PFSK-1 (cell line): Measurements from ENCODE around the gene SNX5.

Experiments
- FOXP2 ChIP-seq: optimal IDR thresholded peaks from 2 replicates; pipeline ENCODE3; 2011; ENCODE audit warnings: borderline replicate concordance, control low read depth, inconsistent platforms; ENCODE audit not compliant: insufficient read depth; ENCODE audit errors: extremely low read length, extremely low read depth
- POLR2AphosphoS5 ChIP-seq: IDR thresholded peaks from 2 replicates; pipeline ENCODE4 v1.6.1; 2012; ENCODE audit warnings: low read depth, mild to moderate bottlenecking, control low read depth, low read length, moderate library complexity
- SIN3A ChIP-seq: IDR thresholded peaks from 2 replicates; pipeline ENCODE4 v1.6.1; 2012; ENCODE audit warnings: mild to moderate bottlenecking, low read length, moderate library complexity, borderline replicate concordance; ENCODE audit not compliant: insufficient read depth
- TAF1 ChIP-seq: IDR thresholded peaks from 2 replicates; pipeline ENCODE4 v1.6.1; 2012; ENCODE audit warnings: low read length, control low read depth, borderline replicate concordance; ENCODE audit not compliant: insufficient read depth
- TF ChIP-seq, protein P1 (sequence below), 2 experiments: IDR thresholded peaks; 2 replicates each; pipeline versions ENCODE4 v1.6.1 to v1.8.0; 2011 to 2012; ENCODE audit warnings: low read depth in 2 of 2, low read length in 2 of 2, control low read depth in 1 of 2, inconsistent platforms in 1 of 2, mild to moderate bottlenecking in 1 of 2, moderate library complexity in 1 of 2; ENCODE audit not compliant: insufficient read depth in 1 of 2

The SNX5 gene

DNA sequence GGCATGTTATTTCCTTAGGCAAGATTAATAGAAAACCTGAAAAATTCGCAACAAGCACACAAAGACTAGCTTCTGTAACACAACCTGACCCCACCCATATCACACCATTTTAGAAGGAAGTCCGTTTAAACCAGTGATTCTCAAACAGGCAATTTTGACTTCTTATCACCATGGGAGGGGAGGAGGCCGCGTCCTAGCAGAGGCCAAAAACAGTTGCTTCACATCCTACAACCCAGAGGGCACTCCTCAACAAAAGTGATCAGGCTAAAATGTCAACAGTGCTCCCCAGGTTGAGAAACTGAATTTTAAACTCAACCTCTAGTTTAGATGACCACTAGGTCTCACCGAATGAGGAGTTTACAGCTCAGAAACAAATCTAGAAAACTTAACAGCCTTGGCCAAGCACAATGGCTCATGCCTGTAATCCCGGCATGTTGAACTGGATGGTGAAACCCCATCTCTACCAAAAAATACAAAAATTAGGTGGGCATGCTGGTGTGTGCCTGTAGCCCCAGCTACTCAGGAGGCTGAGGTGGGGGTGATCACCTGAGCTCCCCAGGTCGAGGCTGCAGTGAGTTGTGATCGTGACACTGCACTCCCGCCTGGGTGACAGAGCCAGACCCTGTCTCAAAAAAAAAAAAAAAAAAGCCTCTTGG is 3.4 kb downstream of the SNX5 start:
- TF ChIP-seq POLR2AphosphoS5, result no peak
- TF ChIP-seq, protein P1, sequence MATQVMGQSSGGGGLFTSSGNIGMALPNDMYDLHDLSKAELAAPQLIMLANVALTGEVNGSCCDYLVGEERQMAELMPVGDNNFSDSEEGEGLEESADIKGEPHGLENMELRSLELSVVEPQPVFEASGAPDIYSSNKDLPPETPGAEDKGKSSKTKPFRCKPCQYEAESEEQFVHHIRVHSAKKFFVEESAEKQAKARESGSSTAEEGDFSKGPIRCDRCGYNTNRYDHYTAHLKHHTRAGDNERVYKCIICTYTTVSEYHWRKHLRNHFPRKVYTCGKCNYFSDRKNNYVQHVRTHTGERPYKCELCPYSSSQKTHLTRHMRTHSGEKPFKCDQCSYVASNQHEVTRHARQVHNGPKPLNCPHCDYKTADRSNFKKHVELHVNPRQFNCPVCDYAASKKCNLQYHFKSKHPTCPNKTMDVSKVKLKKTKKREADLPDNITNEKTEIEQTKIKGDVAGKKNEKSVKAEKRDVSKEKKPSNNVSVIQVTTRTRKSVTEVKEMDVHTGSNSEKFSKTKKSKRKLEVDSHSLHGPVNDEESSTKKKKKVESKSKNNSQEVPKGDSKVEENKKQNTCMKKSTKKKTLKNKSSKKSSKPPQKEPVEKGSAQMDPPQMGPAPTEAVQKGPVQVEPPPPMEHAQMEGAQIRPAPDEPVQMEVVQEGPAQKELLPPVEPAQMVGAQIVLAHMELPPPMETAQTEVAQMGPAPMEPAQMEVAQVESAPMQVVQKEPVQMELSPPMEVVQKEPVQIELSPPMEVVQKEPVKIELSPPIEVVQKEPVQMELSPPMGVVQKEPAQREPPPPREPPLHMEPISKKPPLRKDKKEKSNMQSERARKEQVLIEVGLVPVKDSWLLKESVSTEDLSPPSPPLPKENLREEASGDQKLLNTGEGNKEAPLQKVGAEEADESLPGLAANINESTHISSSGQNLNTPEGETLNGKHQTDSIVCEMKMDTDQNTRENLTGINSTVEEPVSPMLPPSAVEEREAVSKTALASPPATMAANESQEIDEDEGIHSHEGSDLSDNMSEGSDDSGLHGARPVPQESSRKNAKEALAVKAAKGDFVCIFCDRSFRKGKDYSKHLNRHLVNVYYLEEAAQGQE (IDR thresholded peaks at IDR 0.05; ENCODE audit: insufficient read depth in 1 of 2, low read depth in 2 of 2, low read length in 2 of 2), result no peak
- TF ChIP-seq TAF1, result no peak
- no peak for TF ChIP-seq FOXP2
- TF ChIP-seq SIN3A, result no peak

DNA sequence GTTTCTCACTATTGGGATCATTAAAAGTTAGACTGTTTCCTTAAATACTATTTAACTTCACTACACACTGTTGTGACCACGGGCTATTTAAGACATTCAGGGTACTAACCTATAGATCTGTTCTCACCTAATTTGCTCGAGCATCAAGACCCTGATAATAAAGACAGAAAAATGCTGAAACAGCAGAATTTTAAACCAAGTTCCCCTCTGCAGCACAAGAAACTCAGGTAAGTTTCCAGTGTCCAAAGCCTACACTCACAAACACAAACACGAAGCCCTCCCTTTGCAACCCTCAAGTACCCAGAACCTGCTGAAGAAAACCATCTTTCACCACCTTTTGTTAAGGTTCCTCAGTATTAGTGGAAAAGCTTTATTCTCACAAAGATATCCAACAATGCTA is 4.0 kb downstream of the SNX5 start:
- TF ChIP-seq SIN3A, result no peak
- TF ChIP-seq, protein P1 (IDR thresholded peaks at IDR 0.05; ENCODE audit: insufficient read depth in 1 of 2, low read depth in 2 of 2, low read length in 2 of 2), result no peak
- TF ChIP-seq FOXP2, result no peak
- TF ChIP-seq TAF1, result no peak

DNA sequence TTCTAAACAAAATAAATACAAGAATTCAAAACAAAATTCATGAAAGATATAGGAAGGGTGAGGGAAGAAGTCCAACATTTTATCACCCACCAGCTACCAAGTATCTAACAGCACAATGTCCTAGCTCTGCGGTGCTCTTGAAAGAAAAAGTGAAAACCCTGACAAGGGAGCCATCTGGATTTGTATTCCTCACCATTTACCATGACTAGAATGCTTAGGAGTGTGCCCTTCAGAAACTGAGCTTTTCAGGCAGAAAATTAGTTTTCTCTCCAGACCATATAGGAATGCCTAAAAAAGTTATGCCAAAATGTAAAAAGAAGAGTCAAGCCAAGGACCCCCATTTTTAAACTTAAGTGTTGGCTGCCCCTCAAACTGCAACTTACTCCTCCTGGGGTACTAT is 4.5 kb downstream of the SNX5 start:
- TF ChIP-seq POLR2AphosphoS5 (peak; percentile 24; the same call in 1 of the 2 replicates), FOXP2 (no peak), SIN3A (no peak)

DNA sequence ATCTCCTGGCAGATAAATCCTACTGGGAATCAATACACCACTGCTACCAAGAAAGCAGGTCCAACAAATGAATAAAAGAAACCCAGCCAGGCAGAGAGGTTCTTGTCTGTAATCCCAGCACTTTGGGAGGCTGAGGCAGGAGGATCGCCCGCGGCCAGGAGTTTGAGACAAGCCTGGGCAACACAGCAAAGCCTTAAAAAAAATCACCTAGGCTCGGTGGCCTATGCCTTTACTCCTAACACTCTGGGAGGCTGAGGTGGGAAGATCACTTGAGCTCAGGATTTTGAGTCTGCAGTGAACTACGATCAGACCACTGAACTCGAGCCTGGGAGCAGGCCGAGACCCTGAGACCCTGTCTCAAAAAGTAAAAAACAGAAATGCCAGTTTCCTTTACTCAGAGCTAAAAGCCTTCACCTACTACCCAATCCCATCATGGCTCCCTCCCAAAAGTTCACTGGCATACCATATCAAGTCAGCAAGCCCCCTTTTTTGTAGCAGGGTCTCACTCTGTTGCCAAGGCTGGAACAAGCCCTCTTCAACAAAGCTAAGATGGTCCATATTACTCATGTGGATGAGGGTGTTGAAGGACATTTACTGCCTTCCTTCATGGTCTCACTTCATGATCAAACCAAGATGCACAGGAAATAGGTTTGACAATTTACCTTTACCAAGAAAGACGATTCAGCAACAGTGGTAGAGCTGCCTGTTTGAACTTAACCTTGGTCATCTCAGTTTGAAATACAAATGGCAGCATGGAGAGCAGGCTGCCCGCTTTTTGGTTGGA is 5.3 kb downstream of the SNX5 start:
- TF ChIP-seq, protein P1 (IDR thresholded peaks at IDR 0.05; ENCODE audit: insufficient read depth in 1 of 2, low read depth in 2 of 2, low read length in 2 of 2), result no peak
- TF ChIP-seq TAF1, result no peak
- TF ChIP-seq FOXP2, result no peak
- no peak for TF ChIP-seq POLR2AphosphoS5
- no peak for TF ChIP-seq SIN3A

DNA sequence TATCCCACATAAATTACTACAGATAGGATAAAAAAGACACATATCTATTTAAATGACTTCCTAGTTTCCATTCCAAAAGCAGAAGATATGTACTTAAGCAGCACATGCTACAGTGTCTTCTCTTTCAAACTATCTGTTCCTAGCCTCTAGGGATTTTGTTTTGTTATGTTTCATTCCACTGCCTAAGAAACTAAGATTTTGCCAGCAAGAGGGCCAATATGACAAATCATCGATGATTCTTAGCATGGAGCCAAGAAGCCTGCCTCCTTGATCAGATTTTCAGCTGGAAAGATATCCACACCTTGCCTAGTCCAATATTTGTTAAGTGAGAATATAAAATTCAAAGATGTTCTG is 7.0 kb downstream of the SNX5 start:
- TF ChIP-seq FOXP2, result no peak
- TF ChIP-seq SIN3A, result no peak
- TF ChIP-seq POLR2AphosphoS5, result no peak
- no peak for TF ChIP-seq TAF1
- TF ChIP-seq, protein P1 (IDR thresholded peaks at IDR 0.05; ENCODE audit: insufficient read depth in 1 of 2, low read depth in 2 of 2, low read length in 2 of 2), result no peak
